H1 (cell line): ENCODE results near the gene DENND1A.

ENCODE experiments used
- BCL11A ChIP-seq, 2 experiments: IDR thresholded peaks; one replicate each; pipeline ENCODE4 v1.6.1; 2011; ENCODE audit warnings: low read depth in 2 of 2, low read length in 2 of 2, mild to moderate bottlenecking in 2 of 2
- CHD2 ChIP-seq: IDR thresholded peaks from 2 replicates; pipeline ENCODE4 v1.6.1; 2012; ENCODE audit warnings: low read length, improper control_type of control experiment
- POLR2AphosphoS5 ChIP-seq: IDR thresholded peaks from 2 replicates; pipeline ENCODE4 v1.6.1; 2011; ENCODE audit warnings: low read depth, low read length
- TCF12 ChIP-seq: IDR thresholded peaks from 2 replicates; pipeline ENCODE4 v1.6.1; 2011; ENCODE audit warnings: low read depth, mild to moderate bottlenecking, low read length

- no peak for TF ChIP-seq BCL11A (IDR thresholded peaks at IDR 0.05; ENCODE audit: low read depth in 2 of 2, low read length in 2 of 2)
- TF ChIP-seq TCF12, result no peak
- TF ChIP-seq POLR2AphosphoS5, result no peak; the same call in 1 of the 2 replicates
- TF ChIP-seq CHD2, result no peak
Observed at GRCh38 chr9:123373447-123373923, 556.4 kb downstream of the DENND1A start.
